Measurements from ENCODE around the gene CHPT1.
"Not testable (repeated sequence)": the region's sequence is repeated elsewhere in the genome, so short reads cannot be mapped to it uniquely, and the experiment has no call there.

Gene CHPT1

GRCh38 chr12:101722392-101722791, 25.0 kb downstream of the CHPT1 start:
- no peak for DNase-seq (ENCODE audit: low read depth)

GRCh38 chr12:101727098-101727497, 29.7 kb downstream of the CHPT1 start:
- no peak for DNase-seq (ENCODE audit: low read depth)

GRCh38 chr12:101729842-101730241, 32.4 kb downstream of the CHPT1 start:
- no peak for DNase-seq (ENCODE audit: low read depth)

GRCh38 chr12:101732318-101732717, 34.9 kb downstream of the CHPT1 start:
- no peak for DNase-seq (ENCODE audit: low read depth)

- DNase-seq (ENCODE audit: low read depth), result no peak
Measured at GRCh38 chr12:101733166-101733565, 35.7 kb downstream of the CHPT1 start.

DNA sequence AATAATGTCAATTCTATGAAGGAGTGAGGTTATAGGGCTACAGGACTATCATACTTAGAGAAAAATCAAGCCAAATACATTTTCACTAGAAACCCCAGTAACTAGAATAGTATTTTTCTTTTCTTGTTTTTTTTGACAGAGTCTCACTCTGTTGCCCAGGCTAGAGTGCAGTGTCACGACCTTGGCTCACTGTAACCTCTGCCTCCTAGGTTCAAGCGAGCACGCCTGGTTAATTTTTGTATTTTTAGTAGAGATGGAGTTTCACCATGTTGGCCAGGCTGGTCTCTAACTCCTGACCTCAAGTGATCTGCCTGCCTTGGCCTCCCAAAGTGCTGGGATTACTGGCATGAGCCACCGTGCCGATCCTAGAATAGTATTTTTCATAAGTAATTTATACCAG, 37.0 kb downstream of the CHPT1 start:
- not testable (repeated sequence) for DNase-seq (ENCODE audit: low read depth)

DNA sequence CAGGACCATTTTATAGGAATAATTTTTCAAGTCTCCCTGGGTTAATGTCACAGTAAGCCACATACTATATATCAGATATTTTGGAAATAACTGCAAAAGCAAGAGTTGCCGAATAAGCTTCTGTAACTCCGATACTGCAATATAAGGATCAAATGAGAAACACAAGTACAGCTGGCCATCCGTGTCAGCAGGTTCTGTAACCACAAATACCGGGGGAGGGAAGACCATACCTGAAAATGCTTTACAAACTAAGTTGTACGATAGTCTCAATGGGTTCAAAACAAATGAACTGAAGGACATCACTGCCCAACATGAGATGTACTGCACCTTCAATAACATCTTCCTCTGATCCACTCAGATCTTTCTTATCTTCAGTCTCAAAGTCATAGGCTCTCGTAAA, 40.0 kb downstream of the CHPT1 start:
- no peak for DNase-seq (ENCODE audit: low read depth)

DNA sequence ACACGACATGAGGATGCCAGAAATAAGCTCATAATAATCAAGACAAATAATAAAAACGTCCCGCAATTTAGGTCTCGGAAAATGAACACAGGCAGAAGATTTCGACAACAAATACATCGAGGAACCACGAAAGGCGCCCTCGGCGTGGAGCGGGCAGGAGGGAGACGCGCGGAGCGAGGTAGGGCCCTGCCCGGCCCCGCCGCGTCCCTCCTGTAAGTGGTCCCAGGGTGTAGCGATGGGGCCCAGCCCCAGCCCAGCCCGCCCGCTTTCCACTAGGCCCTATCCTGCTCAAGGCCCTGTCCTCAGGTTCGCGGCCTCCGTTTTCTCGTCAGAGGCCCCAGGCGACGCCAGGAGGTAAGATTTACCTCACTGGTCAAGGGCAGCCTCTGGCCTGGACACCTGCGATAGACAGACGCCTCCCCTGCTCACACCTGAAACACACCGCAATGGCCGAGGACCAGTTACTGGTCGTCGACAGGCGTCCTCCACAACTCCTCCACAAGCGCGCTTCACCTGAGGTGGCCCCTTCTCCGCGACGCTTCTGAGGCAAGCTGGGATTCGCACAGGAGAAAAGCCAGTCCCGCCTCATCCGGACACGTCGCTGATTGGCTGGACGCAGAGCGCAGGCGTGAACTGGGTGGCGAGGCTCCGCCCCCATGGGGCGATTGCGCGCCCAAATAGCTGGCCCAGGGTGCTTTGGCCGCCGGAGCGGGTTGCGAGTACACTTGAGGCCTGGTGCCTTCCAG, 41.7 kb downstream of the CHPT1 start, which contains the start of gene SYCP3:
Gene SYCP3, minus strand, starts transcription at position 543 of the 746 bp plus-strand sequence. CDS start 1,527 bp downstream, outside the sequence.
- no peak for DNase-seq (ENCODE audit: low read depth)

DNA sequence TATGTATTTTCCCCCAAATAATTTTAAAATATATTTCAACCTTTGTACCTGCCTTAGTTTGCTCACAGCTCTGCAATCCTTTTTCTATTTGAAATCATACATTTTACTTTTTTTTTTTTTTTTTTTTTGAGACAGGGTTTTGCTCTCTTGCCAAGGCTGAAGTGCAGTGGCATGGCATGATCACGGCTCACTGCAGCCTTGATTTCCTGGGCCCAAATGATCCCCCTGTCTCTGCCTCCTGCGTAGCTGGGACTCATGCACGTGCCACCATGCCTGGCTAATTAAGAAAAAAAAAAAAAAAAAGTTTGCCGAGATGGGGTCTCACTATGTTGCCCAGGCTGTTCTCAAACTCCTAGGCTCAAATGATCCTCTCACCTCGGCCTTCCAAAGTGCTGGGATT, 43.1 kb downstream of the CHPT1 start:
- DNase-seq (ENCODE audit: low read depth), result no peak

DNA sequence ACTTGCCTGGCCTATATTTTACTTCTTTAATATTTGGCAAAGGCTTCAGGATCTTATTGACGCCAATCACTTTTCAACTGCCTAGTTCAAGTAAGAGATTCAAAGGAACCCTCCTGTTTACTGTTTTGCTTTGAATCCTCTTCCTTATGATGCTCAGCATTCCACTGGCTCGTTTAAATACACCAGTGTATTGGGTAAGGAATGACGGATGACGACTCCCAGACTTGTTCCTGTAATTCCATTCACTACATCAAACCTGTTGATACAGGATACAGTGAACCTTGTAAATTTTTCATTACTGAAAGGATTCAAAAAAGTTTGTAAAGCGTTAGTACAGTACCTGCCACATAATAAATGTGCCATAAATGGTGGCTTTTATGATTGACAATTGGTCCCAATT, 43.5 kb downstream of the CHPT1 start:
- DNase-seq (ENCODE audit: low read depth), result no peak

- no peak for DNase-seq (ENCODE audit: low read depth)
Measured at GRCh38 chr12:101743242-101743641, 45.8 kb downstream of the CHPT1 start.

- no peak for DNase-seq (ENCODE audit: low read depth)
Measured at GRCh38 chr12:101743724-101744472, 46.5 kb downstream of the CHPT1 start.

DNA sequence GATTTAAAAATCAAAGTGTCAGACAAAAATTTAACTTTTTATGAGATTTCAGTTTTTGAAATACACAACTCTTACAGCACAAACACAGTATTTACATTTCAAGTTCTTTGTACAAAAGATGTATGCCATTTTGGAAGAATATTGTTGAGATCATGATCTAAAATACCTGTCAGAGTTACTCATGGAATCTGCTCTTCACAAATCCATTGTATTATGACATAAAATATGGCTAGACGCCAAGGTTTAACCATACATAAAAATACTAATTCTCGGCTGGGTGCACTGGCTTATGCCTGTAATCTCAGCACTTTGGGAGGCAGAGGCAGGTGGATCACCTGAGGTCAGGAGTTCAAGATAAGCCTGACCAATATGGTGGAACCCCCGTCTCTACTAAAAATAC, 48.0 kb downstream of the CHPT1 start:
- DNase-seq (ENCODE audit: low read depth), result no peak

GRCh38 chr12:101746196-101746595, 48.8 kb downstream of the CHPT1 start:
- no peak for DNase-seq (ENCODE audit: low read depth)

GRCh38 chr12:101746661-101747060, 49.2 kb downstream of the CHPT1 start:
- no peak for DNase-seq (ENCODE audit: low read depth)

DNA sequence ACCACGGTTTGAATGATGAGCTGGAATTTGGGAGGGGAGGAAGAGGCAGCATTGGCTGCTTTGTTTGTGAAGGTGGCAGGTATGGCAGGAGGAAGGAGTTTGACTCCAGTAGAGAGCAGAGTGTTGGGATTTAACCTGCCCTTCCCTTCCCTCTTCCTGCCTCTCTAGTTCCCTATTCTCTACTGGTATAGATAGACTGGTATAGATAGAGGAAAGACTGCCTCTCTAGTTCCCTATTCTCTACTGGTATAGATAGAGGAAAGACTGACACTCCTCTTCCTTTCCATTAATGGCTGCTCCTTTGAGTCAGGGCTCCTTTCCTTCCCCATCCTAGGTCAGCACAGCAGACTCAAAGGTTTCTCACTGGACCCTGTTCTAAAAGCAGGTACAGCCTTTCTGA, 50.3 kb downstream of the CHPT1 start:
- DNase-seq (ENCODE audit: low read depth), result no peak

- DNase-seq (ENCODE audit: low read depth), result no peak
Measured at GRCh38 chr12:101748907-101749306, 51.5 kb downstream of the CHPT1 start.

DNA sequence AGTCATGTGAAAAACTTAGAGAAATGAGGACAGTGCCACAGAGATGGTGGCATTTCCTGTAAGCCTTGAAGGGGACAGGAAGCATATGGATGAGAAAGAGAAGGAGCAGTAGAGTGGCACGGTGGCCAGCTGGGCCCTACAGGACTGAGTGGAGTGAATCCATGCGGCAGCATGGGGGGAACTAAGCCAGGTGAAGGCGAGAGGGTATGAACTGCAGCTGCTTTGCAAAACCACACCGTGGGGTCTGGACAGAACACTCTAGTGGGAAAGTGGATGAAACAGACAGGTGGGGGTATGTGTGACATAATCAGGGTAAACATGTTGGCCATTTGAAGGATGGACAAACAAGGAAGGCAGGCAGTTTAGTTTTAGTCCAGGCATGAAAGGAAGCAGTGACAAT, 52.2 kb downstream of the CHPT1 start:
- no peak for DNase-seq (ENCODE audit: low read depth)

GRCh38 chr12:101750152-101750551, 52.7 kb downstream of the CHPT1 start:
- DNase-seq (ENCODE audit: low read depth), result no peak

DNA sequence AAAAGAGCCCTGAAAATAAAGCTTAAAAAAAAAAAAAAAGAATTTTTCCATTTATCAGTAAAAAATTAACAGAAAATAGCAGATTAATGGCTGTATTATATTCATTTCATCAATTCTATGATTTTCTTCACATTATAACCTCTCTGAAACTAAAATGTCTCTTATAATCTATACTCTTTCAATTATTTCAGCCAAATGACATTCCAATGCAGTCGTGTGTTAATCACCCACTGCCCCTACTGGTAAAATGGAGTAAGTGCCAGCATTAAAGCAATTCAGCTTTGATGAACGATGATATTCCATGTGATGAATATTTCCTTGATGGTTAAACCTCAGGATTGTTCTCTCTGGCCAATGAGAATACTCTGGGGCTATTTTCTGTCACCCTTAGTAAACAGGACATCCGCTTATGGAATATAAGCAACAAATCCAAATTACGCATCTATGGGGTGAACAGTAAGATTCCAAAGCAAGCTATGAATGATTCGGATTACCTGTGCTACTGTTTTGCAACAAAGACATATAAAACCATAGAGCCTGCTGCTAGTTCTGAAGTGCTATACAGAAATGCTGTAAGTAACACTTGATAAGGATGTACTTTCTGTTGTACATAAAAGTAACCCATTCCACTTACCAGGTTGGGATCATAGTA, 62.1 kb downstream of the CHPT1 start:
- no peak for DNase-seq (ENCODE audit: low read depth)

DNA sequence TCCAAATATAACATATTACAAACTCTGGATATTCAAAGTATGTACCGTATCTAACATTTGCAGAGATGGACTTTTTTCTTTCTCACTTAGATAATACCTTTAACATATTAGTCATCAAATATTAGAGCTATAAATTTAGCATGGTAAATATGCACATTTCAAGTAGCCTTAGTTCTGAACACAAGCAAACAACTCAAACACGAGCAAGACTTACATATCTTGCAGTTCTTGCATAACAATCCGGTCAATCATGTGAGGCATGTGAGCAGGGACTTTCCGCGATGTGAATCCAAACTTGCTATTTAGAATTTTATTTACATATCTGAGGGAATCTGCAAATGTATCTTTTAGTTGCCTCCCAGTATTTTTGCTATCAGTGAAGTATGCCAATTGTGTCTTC, 63.9 kb downstream of the CHPT1 start:
- no peak for DNase-seq (ENCODE audit: low read depth)

DNA sequence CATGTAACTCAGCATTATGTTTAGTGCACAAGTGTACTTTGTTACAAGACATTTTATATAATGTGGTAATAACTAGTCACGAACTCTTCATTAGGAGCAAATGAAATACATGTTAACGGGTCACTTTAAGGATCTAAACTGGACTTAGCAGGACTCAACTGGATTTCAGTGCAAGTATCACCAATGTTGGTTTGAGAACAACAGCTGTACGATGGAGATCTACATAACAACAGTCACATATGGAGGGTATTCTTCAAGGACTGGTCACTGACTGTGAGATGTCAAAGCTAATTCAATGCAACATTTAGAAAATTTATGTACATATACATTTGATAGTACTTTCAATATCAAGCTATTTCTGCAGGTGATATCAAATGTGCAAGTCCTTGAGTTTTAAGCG, 64.3 kb downstream of the CHPT1 start:
- no peak for DNase-seq (ENCODE audit: low read depth)
